GM18508 (cell line): ENCODE data around the gene TANC1.

Experiments
- ATAC-seq: cut with Tn5 transposase; IDR thresholded peaks from one replicate; pipeline ENCODE4 v1.9.1; 2021; ENCODE audit warnings: moderate number of reproducible peaks; ENCODE audit not compliant: insufficient read depth, unreplicated experiment

Gene TANC1

GRCh38 chr2:158993721-158994587 lies 25.5 kb downstream of the TANC1 start:
- no peak for ATAC-seq

DNA sequence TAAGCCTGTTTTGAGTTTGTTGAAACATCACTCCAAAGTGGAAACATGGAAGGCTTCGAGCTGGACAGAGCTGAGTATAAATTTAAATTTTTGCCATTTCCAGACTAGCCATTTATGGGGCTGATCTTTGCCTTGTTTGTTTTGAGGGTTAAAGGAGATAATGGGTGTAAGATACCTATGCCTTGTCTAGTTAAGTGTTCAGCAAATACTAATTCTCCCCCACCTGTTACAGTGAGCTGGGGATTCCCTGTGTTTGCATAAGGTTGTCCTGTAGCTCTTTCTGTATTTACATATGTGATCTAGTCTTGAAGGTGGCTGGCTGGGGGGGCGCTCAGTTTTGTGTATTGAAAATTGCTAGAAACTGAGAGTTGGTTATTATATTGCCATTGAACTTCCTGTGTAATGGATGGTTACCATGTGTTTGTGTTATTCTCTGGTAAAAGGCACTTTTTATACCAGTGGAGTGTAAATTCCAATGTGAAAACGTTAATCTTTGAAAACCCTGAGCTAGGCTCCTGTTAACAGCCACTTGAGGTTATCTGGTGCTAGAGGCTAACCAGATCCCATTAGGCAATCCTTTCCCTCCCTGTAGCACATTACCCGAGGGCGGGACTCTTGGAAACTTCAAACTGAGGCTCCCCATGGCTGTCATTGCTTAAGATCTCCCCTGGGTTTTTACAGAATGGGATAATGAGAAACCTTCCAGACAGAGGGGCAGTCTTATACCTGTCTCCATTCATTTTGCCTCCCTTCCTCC lies 26.7 kb downstream of the TANC1 start:
- no peak for ATAC-seq

- no peak for ATAC-seq
Observed at GRCh38 chr2:158995677-158996049, 27.2 kb downstream of the TANC1 start.

DNA sequence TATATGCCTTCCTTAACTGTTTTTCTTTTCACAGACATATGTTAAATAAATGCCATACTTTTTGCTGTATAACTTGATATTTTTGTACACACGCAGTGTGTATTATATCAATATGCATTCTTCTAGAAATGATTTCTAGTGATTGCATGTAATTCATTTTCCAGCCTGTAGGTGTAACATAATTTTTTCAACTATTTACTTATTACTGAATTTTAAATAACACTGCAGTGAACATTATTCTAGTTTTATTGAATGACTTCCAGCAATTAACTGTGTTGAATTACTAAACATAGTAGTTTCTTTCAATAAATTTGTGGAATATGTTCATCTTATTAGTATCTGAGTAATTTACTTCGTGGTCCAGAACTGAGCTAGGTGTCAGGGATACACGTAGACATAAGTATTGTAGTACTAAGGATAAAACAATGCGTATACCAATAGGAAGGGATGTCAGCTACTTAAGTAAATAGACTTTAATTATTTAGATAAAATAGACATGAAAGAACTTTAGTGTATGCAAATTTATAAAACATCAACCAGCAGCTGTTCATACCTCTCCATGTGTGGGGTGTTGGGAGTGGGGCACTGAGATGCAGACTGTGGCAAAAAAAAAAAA lies 28.0 kb downstream of the TANC1 start:
- ATAC-seq, result no peak

GRCh38 chr2:158997037-158997790 lies 28.8 kb downstream of the TANC1 start:
- ATAC-seq, result no peak

GRCh38 chr2:158998551-158999248 lies 30.3 kb downstream of the TANC1 start:
- ATAC-seq, result no peak

GRCh38 chr2:158999458-158999857 lies 31.0 kb downstream of the TANC1 start:
- no peak for ATAC-seq

DNA sequence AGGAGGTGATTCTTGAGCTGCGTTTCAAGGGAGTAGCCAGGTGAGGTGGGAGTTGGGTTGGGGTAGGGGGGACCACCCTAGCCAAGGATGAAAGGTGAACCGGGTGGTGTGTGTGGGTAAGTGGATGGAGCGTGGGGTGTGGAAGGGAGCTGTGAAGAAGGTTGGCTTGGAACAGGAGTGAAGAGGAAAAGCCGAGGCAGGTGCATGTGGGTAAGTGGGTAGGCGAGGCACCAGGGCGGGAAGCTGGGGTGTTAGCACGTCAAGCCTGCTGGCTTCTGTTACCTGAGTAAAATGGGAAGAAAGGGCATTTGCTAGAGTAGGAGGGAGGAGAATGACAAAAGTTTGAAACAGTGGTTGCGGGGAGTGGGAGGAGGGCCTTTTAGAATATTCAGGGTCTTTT lies 31.6 kb downstream of the TANC1 start:
- ATAC-seq, result no peak

- no peak for ATAC-seq
Observed at GRCh38 chr2:159002462-159003111, 34.1 kb downstream of the TANC1 start.

GRCh38 chr2:159003555-159003954 lies 35.1 kb downstream of the TANC1 start:
- ATAC-seq, result no peak

- no peak for ATAC-seq
Observed at GRCh38 chr2:159004849-159005248, 36.4 kb downstream of the TANC1 start.

DNA sequence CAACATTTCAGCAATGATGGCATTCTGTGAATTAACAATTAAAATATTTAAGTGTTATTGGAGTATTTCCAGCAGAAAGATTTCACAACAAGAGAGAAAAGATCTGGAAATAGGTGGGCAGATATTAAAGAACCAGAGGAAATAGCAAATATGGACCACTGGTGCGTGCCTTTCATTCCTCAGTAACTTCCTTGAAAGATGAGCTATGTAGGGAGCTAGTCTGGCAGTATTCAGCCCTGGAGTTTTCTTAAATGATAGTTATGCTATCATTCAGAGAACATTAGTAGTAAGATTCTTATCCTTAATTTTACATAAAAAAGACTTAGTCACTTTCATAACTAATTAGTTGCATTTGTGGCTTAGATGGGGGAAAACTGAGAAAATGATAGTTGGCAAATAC lies 41.5 kb downstream of the TANC1 start:
- no peak for ATAC-seq

DNA sequence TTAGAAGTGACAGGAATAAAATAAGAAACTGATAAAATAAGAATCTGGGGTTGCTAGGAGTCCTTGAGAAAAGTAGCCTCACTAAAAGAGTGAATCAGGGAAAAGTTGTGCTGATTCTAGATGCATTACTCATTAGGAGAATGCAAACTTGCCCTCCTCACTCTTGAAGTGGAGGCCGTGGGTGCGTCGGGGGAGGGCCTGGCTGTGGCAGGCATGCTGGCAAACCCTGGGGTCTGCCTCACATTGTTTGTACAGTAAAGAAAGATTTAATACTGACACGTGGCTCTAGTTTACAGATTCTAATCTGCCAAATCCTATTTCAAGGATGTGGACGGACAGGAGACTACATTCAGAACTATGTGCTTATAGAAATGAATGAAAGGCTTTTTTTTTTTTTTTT lies 41.9 kb downstream of the TANC1 start:
- no peak for ATAC-seq

DNA sequence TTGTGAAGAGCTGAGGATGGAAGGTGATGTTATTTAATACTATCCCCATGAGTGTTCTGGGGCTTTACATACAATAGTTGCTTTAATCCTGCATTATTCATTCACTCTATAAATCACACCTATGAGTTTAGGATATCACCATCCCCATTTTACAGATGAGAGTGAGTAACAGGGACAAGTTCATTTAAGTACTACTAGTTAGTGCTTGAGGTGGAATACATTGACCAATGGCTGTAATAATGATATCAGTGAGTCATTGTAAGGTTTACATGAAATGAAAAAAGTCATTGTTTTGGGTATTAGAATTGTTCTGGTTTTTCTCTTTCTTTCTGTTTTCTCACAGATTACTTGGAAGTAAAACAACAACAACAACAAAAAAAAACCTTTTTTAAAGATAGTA lies 42.5 kb downstream of the TANC1 start:
- ATAC-seq, result no peak

GRCh38 chr2:159012142-159012541 lies 43.7 kb downstream of the TANC1 start:
- ATAC-seq, result no peak

GRCh38 chr2:159013103-159013502 lies 44.7 kb downstream of the TANC1 start:
- ATAC-seq, result no peak

DNA sequence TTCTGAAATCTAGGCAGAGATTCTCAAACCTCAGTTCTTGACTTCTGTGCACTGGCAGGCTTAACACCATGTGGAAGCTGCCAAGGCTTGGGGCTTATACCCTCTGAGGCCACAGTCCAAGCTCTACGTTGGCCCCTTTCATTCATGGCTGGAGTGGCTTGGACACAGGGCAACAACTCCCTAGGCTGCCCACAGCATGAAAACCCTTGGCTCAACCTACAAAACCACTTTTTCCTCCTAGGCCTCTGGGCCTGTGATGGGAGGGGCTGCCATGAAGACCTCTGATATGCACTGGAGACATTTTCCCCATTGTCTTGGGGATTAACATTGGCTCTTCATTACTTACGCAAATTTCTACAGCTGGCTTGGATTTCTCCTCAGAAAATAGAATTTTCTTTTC lies 46.7 kb downstream of the TANC1 start:
- no peak for ATAC-seq

GRCh38 chr2:159015823-159016222 lies 47.4 kb downstream of the TANC1 start:
- ATAC-seq, result no peak

DNA sequence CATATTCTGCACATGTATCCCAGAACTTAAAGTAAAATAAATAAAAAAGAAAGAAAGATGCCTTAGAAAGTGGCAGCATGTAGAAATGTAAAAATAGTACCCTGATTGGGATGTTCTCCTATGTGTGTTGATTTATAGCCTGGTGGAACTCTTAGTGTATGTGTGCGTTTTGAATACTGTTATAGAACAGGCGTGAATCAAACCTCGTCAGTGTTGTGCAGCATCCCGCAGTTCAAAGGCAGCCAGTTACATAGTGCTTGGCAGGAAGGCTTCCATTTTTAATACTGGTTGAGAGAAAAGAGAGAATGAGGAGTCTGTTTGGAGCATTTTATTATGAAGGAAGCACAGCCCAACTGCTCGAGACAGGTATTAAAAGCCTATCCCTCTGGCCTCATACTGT lies 49.4 kb downstream of the TANC1 start:
- no peak for ATAC-seq
